Thyroid gland (tissue), 4 donors: ENCODE data around the gene FBXL7. TPM values are rescaled to one million over a fixed set of nuclear protein-coding genes. Genes with fewer than 3 reads are reported as not detected.

Experiments used
- DNase-seq, 2 donors: peaks; one replicate each; pipeline ENCODE4 v3.0.0-alpha.2; 2019
- H3K27ac ChIP-seq, 3 donors: fragments of 200-600 bp; sonication (generic); 1 replicate in 2 of 3; 2 replicates in 1 of 3; pipeline ENCODE4 v1.5.1; 2016 to 2019; ENCODE audit warnings: mild to moderate bottlenecking in 1 of 3, moderate library complexity in 1 of 3
- H3K27me3 ChIP-seq: fragments of 200-600 bp; sonication (generic); one replicate; pipeline ENCODE4 v1.5.1; 2019
- H3K36me3 ChIP-seq, 2 donors: fragments of 200-600 bp; sonication (generic); one replicate each; pipeline ENCODE4 v1.5.1; 2016 to 2019
- H3K4me1 ChIP-seq, 2 donors: fragments of 200-600 bp; sonication (generic); one replicate each; pipeline ENCODE4 v1.5.1; 2017 to 2019
- H3K4me3 ChIP-seq, 3 donors: fragments of 200-600 bp; sonication (generic); replicated peaks in 1 of 3; 1 replicate in 2 of 3; 2 replicates in 1 of 3; pipeline ENCODE4 v1.5.1; 2016; ENCODE audit warnings: mild to moderate bottlenecking in 1 of 3
- H3K9me3 ChIP-seq: fragments of 200-600 bp; sonication (generic); one replicate; pipeline ENCODE4 v1.5.1; 2017
- CTCF ChIP-seq, 6 experiments: fragments of 200-600 bp in 3 of 6; fragments of 450-650 bp in 3 of 6; sonication (generic) in 3 of 6; IDR thresholded peaks; one replicate each; pipeline ENCODE4 v1.5.1; 2016 to 2019; ENCODE audit warnings: antibody characterized with exemption in 6 of 6, mild to moderate bottlenecking in 2 of 6, inconsistent platforms in 1 of 6, moderate library complexity in 1 of 6
- POLR2A ChIP-seq, 2 donors: fragments of 450-650 bp; IDR thresholded peaks; one replicate each; pipeline ENCODE4 v1.6.1; 2017; ENCODE audit warnings: antibody characterized with exemption in 2 of 2, mild to moderate bottlenecking in 2 of 2, moderate library complexity in 1 of 2
- WGBS, 2 donors: methylation state at CpG; one replicate each; pipeline ENCODE4 v1.1.5; 2017; 5-methylcytosine and 5-hydroxymethylcytosine counted together
- intact Hi-C: fragments of 100-400 bp; cut with DNase I; formaldehyde crosslinking; loops from one replicate; pipeline ENCODE4 v1.15.1; 2023
- total RNA-seq, 4 donors: library from RNA; depleted of rRNA; stranded (reverse); fragments of >200 nt; gene quantifications; one replicate each; pipeline ENCODE4 v1.2.3, GENCODE V29; 2016

Gene FBXL7
- total RNA-seq, 4 donors from 2014 or later, result 6.4 to 11.8 (median 9.2) TPM

- DNase-seq, result peak in 1 of 2 donors; percentile 25
- H3K9me3 ChIP-seq, result no peaks in the 10 kb centered on the region
- H3K4me3 ChIP-seq, result no peak overlapping the region
- H3K27ac ChIP-seq, result no peak overlapping the region
- H3K4me1 ChIP-seq, result peaks cover 0 to 4% of the 10 kb centered on the region in 2 donors
- no peaks in the 10 kb centered on the region for H3K36me3 ChIP-seq
- TF ChIP-seq POLR2A (IDR thresholded peaks at IDR 0.05) (no peak), CTCF (IDR thresholded peaks at IDR 0.05) (no peak)
- intact Hi-C loops, result no loop called here
- 40 to 50% methylated on average over 4 of the region's 4 CpGs for WGBS, 2 donors
- no peaks in the 10 kb centered on the region for H3K27me3 ChIP-seq
Observed at GRCh38 chr5:15731699-15732098, 231.7 kb downstream of the FBXL7 start.

- 94 to 96% methylated on average over 7 of the region's 7 CpGs for WGBS, 2 donors
- H3K4me3 ChIP-seq, result no peak overlapping the region
Observed at GRCh38 chr5:15734058-15734457, 234.1 kb downstream of the FBXL7 start.

GRCh38 chr5:15737036-15737821, 237.2 kb downstream of the FBXL7 start:
- Histone ChIP-seq H3K4me1 (peaks cover 0 to under 1% of the 10 kb centered on the region in 2 donors), H3K9me3 (no peaks in the 10 kb centered on the region), H3K27ac (no peak overlapping the region), H3K27me3 (no peaks in the 10 kb centered on the region), H3K4me3 (no peak overlapping the region), H3K36me3 (no peaks in the 10 kb centered on the region)
- 71 to 80% methylated on average over 8 of the region's 8 CpGs for WGBS, 2 donors
- intact Hi-C loops, result no loop called here
- no peak for DNase-seq
- TF ChIP-seq POLR2A (IDR thresholded peaks at IDR 0.05) (no peak), CTCF (IDR thresholded peaks at IDR 0.05) (no peak)

More at GRCh38 chr5:15734058-15734457, 234.1 kb downstream of the FBXL7 start:
- Histone ChIP-seq H3K9me3 (no peaks in the 10 kb centered on the region), H3K27me3 (no peaks in the 10 kb centered on the region), H3K27ac (no peak overlapping the region), H3K36me3 (no peaks in the 10 kb centered on the region), H3K4me1 (peaks cover 0 to 4% of the 10 kb centered on the region in 2 donors)
- TF ChIP-seq CTCF (IDR thresholded peaks at IDR 0.05) (no peak), POLR2A (IDR thresholded peaks at IDR 0.05) (no peak)
- intact Hi-C loops, result no loop called here
- no peak for DNase-seq

GRCh38 chr5:15737871-15738664, 238.1 kb downstream of the FBXL7 start:
- TF ChIP-seq CTCF (IDR thresholded peaks at IDR 0.05) (no peak), POLR2A (IDR thresholded peaks at IDR 0.05) (no peak)
- H3K4me1 ChIP-seq, result no peaks in the 10 kb centered on the region
- H3K27me3 ChIP-seq, result no peaks in the 10 kb centered on the region
- H3K36me3 ChIP-seq, result no peaks in the 10 kb centered on the region
- no peak for DNase-seq
- no peak overlapping the region for H3K4me3 ChIP-seq
- H3K27ac ChIP-seq, result no peak overlapping the region
- WGBS, 2 donors, result 79 to 81% methylated on average over 5 of the region's 5 CpGs
- H3K9me3 ChIP-seq, result no peaks in the 10 kb centered on the region
- intact Hi-C loops, result no loop called here

- Histone ChIP-seq H3K9me3 (no peaks in the 10 kb centered on the region), H3K36me3 (no peaks in the 10 kb centered on the region), H3K27me3 (no peaks in the 10 kb centered on the region), H3K4me1 (no peaks in the 10 kb centered on the region), H3K4me3 (no peak overlapping the region), H3K27ac (no peak overlapping the region)
- TF ChIP-seq CTCF (IDR thresholded peaks at IDR 0.05) (no peak), POLR2A (IDR thresholded peaks at IDR 0.05) (no peak)
- intact Hi-C loops, result no loop called here
- DNase-seq, result no peak
Observed at GRCh38 chr5:15740383-15740782, 240.4 kb downstream of the FBXL7 start.
